ENCODE results near the gene PVALEF.

DNA sequence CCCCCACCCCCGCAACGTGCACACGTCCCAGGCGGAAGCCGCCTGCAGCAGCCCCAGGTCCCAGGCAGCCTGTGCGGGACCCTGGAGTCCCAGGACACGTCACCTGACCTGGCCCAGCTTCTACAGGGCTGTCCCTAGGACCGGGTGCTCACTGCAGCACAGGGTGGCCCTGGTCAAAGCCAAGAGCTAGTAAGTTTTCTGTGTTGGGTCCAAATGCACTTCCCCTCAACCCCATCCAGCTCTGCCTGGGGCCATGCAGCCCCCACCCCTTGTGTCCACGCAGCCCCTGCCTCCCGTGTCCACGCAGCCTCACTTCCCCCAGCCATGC is 22.1 kb upstream of the PVALEF start:
- TF ChIP-seq, protein P1, sequence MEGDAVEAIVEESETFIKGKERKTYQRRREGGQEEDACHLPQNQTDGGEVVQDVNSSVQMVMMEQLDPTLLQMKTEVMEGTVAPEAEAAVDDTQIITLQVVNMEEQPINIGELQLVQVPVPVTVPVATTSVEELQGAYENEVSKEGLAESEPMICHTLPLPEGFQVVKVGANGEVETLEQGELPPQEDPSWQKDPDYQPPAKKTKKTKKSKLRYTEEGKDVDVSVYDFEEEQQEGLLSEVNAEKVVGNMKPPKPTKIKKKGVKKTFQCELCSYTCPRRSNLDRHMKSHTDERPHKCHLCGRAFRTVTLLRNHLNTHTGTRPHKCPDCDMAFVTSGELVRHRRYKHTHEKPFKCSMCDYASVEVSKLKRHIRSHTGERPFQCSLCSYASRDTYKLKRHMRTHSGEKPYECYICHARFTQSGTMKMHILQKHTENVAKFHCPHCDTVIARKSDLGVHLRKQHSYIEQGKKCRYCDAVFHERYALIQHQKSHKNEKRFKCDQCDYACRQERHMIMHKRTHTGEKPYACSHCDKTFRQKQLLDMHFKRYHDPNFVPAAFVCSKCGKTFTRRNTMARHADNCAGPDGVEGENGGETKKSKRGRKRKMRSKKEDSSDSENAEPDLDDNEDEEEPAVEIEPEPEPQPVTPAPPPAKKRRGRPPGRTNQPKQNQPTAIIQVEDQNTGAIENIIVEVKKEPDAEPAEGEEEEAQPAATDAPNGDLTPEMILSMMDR (IDR thresholded peaks at IDR 0.05; ENCODE audit: low read depth, low read length) = no peak
- TF ChIP-seq EZH2phosphoT487 (IDR thresholded peaks at IDR 0.05; ENCODE audit: low read depth) = no peak
